OCI-LY1 (cell line): Measurements from ENCODE around the gene C12orf75.

Source experiments
- H2AFZ ChIP-seq: fragments of 200-600 bp; sonication (generic), shearing (Covaris generic); 2 replicates; pipeline ENCODE4 v1.6.0; 2014; ENCODE audit warnings: antibody characterized with exemption, mild to moderate bottlenecking, low read length
- H3F3A ChIP-seq: fragments of 200-600 bp; sonication (generic), shearing (Covaris generic); 2 replicates; pipeline ENCODE4 v1.6.0; 2014; ENCODE audit warnings: mild to moderate bottlenecking, antibody characterized with exemption, low read length, moderate library complexity; ENCODE audit not compliant: insufficient read depth
- H3K27ac ChIP-seq: fragments of 200-600 bp; sonication (generic); 2 replicates; pipeline ENCODE4 v1.5.1; 2014; ENCODE audit warnings: low read length, mixed run types, mild to moderate bottlenecking, low read depth; ENCODE audit not compliant: poor library complexity, severe bottlenecking
- H3K27me3 ChIP-seq: fragments of 200-600 bp; sonication (generic); 2 replicates; pipeline ENCODE4 v1.6.0; 2014; ENCODE audit warnings: antibody characterized with exemption, mild to moderate bottlenecking, low read length, moderate library complexity; ENCODE audit not compliant: insufficient read depth
- H3K36me3 ChIP-seq: fragments of 200-600 bp; sonication (generic); 2 replicates; pipeline ENCODE4 v1.6.1; 2014; ENCODE audit warnings: mild to moderate bottlenecking, antibody characterized with exemption, low read length, moderate library complexity, mixed read lengths; ENCODE audit not compliant: insufficient read depth
- H3K4me1 ChIP-seq: fragments of 200-600 bp; sonication (generic); 2 replicates; pipeline ENCODE4 v1.5.1; 2014; ENCODE audit warnings: mild to moderate bottlenecking, low read length, moderate library complexity; ENCODE audit not compliant: insufficient read depth, severe bottlenecking
- H3K4me2 ChIP-seq: fragments of 200-600 bp; sonication (generic), shearing (Covaris generic); 2 replicates; pipeline ENCODE4 v1.6.1; 2014; ENCODE audit warnings: low read length
- H3K4me3 ChIP-seq: fragments of 200-600 bp; sonication (generic); 2 replicates; pipeline ENCODE4 v1.5.1; 2014; ENCODE audit warnings: low read length, low read depth, mild to moderate bottlenecking, mixed read lengths; ENCODE audit not compliant: poor library complexity, severe bottlenecking
- H3K79me2 ChIP-seq: fragments of 200-600 bp; shearing (Covaris generic); 2 replicates; pipeline ENCODE4 v1.6.1; 2016; ENCODE audit warnings: mixed run types, low read length, mixed read lengths; ENCODE audit not compliant: insufficient read depth
- H3K9ac ChIP-seq: fragments of 200-600 bp; sonication (generic), shearing (Covaris generic); 2 replicates; pipeline ENCODE4 v1.6.1; 2014; ENCODE audit warnings: mild to moderate bottlenecking, low read length, mixed read lengths
- H3K9me2 ChIP-seq: fragments of 200-600 bp; sonication (generic), shearing (Covaris generic); 2 replicates; pipeline ENCODE4 v1.6.1; 2014; ENCODE audit warnings: low read depth, mild to moderate bottlenecking, low read length, mixed read lengths
- H3K9me3 ChIP-seq: fragments of 200-600 bp; shearing (Covaris generic); 2 replicates; pipeline ENCODE4 v1.6.1; 2014; ENCODE audit warnings: low read length, mixed read lengths
- H4K20me1 ChIP-seq: fragments of 200-600 bp; sonication (generic), shearing (Covaris generic); 2 replicates; pipeline ENCODE4 v1.6.0; 2016; ENCODE audit warnings: mild to moderate bottlenecking, low read length; ENCODE audit not compliant: insufficient read depth
- CTCF ChIP-seq: fragments of 200-600 bp; sonication (generic), shearing (Covaris generic); IDR thresholded peaks from 2 replicates; pipeline ENCODE4 v1.5.1; 2017; ENCODE audit warnings: mild to moderate bottlenecking, antibody characterized with exemption, low read length, moderate library complexity, mixed read lengths
- EZH2 ChIP-seq: fragments of 200-600 bp; sonication (generic), shearing (Covaris generic); IDR thresholded peaks from 2 replicates; pipeline ENCODE4 v1.8.0; 2017; ENCODE audit warnings: borderline replicate concordance, mixed run types, mild to moderate bottlenecking, antibody characterized with exemption, low read length, moderate library complexity, mixed read lengths

The C12orf75 gene

GRCh38 chr12:105330283-105330930 lies at the start of gene C12orf75:
C12orf75 (plus strand) TSS chr12:105330691; CDS start chr12:105330892, 201 bp downstream.
- Histone ChIP-seq H3K4me3 (peak within 1 kb of the TSS; percentile 81), H3K36me3 (no peaks in the 10 kb centered on the region), H4K20me1 (no peaks in the 10 kb centered on the region), H3K4me2 (peak within 1 kb of the TSS; percentile 89), H3K9me2 (no peaks in the 10 kb centered on the region), H3K79me2 (no peaks in the 10 kb centered on the region), H3K27me3 (no peaks in the 10 kb centered on the region), H2AFZ (no peak within 1 kb of the TSS), H3F3A (no peaks in the 10 kb centered on the region), H3K27ac (peak within 1 kb of the TSS; percentile 53), H3K9me3 (no peaks in the 10 kb centered on the region), H3K9ac (peak within 1 kb of the TSS; percentile 76), H3K4me1 (peaks cover 29% of the 10 kb centered on the region)
- TF ChIP-seq EZH2 = no peak
- no peak for TF ChIP-seq CTCF

GRCh38 chr12:105280966-105281693 lies 49.4 kb upstream of the C12orf75 start:
- no peak for TF ChIP-seq EZH2
- no peak for TF ChIP-seq CTCF
- Histone ChIP-seq H3K4me2 (no peak overlapping the region), H2AFZ (no peak overlapping the region)

GRCh38 chr12:105281694-105282049 lies 48.8 kb upstream of the C12orf75 start:
- Histone ChIP-seq H3F3A (no peaks in the 10 kb centered on the region), H4K20me1 (no peaks in the 10 kb centered on the region), H3K27me3 (no peaks in the 10 kb centered on the region), H3K9me2 (no peaks in the 10 kb centered on the region), H3K9me3 (no peaks in the 10 kb centered on the region), H3K79me2 (no peaks in the 10 kb centered on the region), H3K36me3 (no peaks in the 10 kb centered on the region), H2AFZ (no peak overlapping the region), H3K9ac (no peak overlapping the region), H3K4me1 (no peaks in the 10 kb centered on the region), H3K27ac (no peak overlapping the region), H3K4me2 (no peak overlapping the region), H3K4me3 (no peak overlapping the region)
- TF ChIP-seq EZH2 (no peak), CTCF (no peak)

More at GRCh38 chr12:105280966-105281693, 49.4 kb upstream of the C12orf75 start:
- H3K9me3 ChIP-seq = no peaks in the 10 kb centered on the region
- no peaks in the 10 kb centered on the region for H3F3A ChIP-seq
- no peaks in the 10 kb centered on the region for H3K9me2 ChIP-seq
- no peak overlapping the region for H3K27ac ChIP-seq
- no peaks in the 10 kb centered on the region for H3K79me2 ChIP-seq
- no peak overlapping the region for H3K9ac ChIP-seq
- no peak overlapping the region for H3K4me3 ChIP-seq
- H3K27me3 ChIP-seq = no peaks in the 10 kb centered on the region
- no peaks in the 10 kb centered on the region for H3K36me3 ChIP-seq
- H3K4me1 ChIP-seq = no peaks in the 10 kb centered on the region
- no peaks in the 10 kb centered on the region for H4K20me1 ChIP-seq
